Mesenteric fat pad (tissue), 1 donor: Measurements from ENCODE around the gene CHRNA5. TPM values are rescaled to one million over a fixed set of nuclear protein-coding genes. Genes with fewer than 3 reads are reported as not detected.
"Not testable (repeated sequence)": the region's sequence is repeated elsewhere in the genome, so short reads cannot be mapped to it uniquely, and the experiment has no call there.

ENCODE experiments used
- DNase-seq: peaks from one replicate; pipeline ENCODE4 v3.0.0-alpha.2; 2020; ENCODE audit warnings: low spot score
- long read RNA-seq: library from polyadenylated mRNA; unstranded; transcript quantifications from one replicate; pipeline ENCODE4 v2.0.0, GENCODE V29; 2020
- total RNA-seq: library from RNA; stranded (reverse); fragmentation: NEBNext Ultra II Directional; extraction: Animal tissue kit (Norgen Biotek cat#: 25700); gene quantifications from one replicate; pipeline ENCODE4 v1.2.1, GENCODE V29; 2021
- donor health status: DM: yes; HTN: yes; CAD: no.

The CHRNA5 gene
- total RNA-seq = 1.7 TPM
- long read RNA-seq = 0 reads

GRCh38 chr15:78565097-78565950 lies at the start of gene CHRNA5:
Gene CHRNA5 (plus strand): TSS chr15:78565520. CDS start chr15:78565720, 200 bp downstream.
- no peak for DNase-seq

DNA sequence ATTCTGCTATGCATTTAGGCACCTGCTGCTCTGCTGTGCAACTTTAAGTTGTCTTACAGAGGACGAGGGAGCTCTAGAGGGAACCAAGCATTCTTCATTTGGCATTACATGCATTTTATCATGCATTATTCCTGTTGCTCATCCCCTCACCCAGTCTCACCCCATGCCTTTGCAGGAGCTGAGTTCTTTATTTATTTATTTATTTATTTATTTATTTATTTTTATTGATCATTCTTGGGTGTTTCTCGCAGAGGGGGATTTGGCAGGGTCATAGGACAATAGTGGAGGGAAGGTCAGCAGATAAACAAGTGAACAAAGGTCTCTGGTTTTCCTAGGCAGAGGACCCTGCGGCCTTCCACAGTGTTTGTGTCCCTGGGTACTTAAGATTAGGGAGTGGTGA lies 45.3 kb upstream of the CHRNA5 start:
- not testable (repeated sequence) for DNase-seq

GRCh38 chr15:78524230-78524629 lies 41.1 kb upstream of the CHRNA5 start:
- DNase-seq = no peak

DNA sequence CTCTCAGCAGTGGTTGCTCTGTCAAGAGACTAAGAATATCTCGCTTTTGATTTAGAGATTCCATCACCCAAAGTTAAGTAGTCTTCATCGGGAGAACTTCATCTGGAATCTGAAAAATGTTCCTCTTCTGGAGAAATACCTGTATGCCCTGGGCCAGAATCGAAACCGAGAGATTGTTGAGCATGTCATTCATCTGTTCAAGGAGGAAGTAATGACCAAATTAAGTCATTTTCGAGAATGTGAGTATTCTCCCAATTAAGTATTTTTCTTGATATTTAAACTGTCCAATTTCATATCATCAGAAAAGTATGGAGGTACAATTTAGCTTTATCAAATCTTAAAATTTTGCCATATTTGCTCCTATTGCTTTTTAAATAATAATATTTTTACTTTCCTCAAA lies 38.0 kb upstream of the CHRNA5 start:
- DNase-seq = no peak

GRCh38 chr15:78533331-78533730 lies 32.0 kb upstream of the CHRNA5 start:
- no peak for DNase-seq

DNA sequence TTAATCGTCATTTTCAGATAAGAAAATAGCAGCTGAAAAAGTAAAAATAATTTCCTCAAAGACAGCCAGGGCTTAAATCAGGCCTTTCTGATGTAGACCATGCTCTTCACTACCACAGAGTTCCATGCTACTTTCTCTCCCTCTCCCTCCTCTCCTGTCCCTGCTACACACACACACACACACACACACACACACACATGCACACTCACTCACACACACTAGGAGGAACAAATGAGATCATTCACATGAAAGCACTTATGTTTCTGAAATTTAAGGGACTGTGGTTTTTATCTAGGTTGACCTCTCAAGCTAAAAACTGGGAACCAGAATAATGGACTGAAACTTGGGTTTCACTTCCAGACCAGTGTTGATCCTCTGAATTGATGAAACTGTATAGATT lies 29.2 kb upstream of the CHRNA5 start:
- no peak for DNase-seq

- DNase-seq = no peak
These were observed 27.9 kb upstream of the CHRNA5 start for GRCh38 chr15:78537266-78537905.

- no peak for DNase-seq
These were observed 27.0 kb upstream of the CHRNA5 start for GRCh38 chr15:78538358-78538757.

DNA sequence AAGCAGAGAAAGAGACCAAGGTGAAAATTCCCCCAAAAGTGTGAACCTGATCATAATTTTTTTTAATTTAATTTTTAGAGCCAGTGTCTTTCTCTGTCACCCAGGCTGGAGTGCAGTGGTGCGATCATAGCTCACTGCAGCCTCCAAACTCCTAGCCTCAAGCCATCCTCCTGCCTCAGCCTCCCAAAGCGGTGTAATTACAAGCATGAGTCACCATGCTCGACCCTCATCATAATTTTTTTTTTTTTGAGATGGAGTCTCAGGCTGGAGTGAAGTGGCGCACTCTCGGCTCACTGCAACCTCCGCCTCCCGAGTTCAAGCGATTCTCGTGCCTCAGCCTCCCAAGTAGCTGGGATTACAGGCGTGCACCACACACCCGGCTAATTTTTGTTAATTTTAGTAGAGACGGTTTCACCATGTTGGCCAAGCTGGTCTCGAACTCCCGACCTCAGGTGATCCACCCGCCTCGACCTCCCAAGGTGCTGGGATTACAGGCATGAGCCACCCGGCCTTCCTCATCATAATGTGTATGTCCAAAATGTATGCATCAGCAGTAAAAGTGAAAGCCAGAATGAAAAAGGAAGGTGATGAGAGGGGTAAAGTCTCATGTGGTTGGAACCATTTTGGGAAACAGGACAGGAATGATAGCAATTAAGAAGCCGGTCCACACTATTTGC lies 25.7 kb upstream of the CHRNA5 start:
- not testable (repeated sequence) for DNase-seq

- DNase-seq = peak; percentile 97
These were observed 25.0 kb upstream of the CHRNA5 start, which contains the start of gene PSMA4 for GRCh38 chr15:78540141-78540870. Gene PSMA4 (plus strand): TSS chr15:78540444. CDS start chr15:78541928, 1,484 bp downstream.

- DNase-seq = no peak
These were observed 24.2 kb upstream of the CHRNA5 start for GRCh38 chr15:78540871-78541743.

DNA sequence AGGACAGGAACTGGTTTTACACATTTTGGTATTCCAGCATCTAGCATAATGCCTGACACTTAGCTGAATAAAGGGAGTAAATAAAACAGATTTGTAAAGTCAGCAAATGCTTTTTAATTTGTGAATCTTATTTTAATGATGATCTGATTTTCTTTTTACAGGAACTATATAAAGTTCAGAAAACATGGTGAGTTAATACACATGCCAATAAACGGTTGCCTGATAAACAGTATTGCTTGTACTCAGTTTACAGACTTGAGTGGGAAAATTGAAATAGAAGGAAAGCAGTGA lies 23.6 kb upstream of the CHRNA5 start:
- DNase-seq = no peak

GRCh38 chr15:78542647-78543046 lies 22.7 kb upstream of the CHRNA5 start:
- DNase-seq = no peak

DNA sequence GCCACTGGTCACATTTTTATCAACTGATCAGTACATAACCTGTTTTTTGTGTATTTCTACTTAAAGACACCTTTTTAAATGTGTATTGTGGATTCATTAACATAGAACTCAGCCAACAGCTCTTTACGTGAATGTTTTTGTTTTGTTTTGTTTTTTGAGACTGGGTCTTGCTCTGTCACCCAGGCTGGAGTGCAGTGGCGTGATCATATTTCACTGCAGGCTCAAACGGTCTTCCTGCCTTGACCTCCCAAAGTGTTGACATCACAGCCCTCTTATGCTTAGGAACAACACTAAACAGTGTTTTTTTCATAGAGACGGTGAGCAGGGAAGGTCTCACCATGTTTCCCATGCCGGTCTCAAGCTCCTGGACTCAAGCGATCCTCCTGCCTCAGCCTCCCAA lies 15.1 kb upstream of the CHRNA5 start:
- no peak for DNase-seq

DNA sequence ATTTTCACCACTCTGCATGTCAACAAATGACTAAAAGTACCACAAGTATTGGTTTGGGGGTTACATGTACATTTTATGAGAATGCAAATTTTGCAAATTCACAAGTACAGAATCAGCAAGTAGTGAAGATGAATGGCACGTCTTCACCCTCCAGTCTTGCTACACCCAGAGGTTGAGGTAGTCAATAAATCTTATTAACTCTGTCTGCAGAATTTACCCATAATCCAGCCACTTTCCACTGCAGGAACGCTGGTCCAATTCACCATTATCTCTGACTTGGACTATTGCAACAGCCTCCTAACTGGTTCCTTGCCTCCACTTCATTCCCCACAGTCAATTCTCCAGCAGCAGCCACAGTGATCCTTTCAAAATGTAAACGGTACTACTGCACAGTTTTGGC lies 14.5 kb upstream of the CHRNA5 start:
- DNase-seq = no peak

DNA sequence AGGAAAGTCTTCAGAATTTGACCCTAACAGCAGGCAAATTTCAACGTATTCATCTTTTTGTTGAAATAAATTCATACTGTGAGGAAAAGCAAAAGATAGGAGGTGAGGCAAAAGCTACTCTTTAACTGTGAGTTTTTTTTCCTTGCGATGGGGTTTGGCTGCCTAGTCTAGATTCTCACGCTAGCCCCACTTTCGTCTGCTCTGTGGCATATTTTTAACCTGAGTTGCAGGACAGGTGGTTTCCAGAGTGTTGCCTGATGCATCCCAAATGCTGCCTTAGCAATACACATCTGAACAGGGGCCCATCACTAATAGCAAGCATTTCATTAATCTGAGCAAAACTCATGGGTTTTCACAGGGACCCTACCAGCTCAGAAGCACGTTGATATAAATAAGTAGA lies 13.4 kb upstream of the CHRNA5 start:
- no peak for DNase-seq

- no peak for DNase-seq
These were observed 12.7 kb upstream of the CHRNA5 start for GRCh38 chr15:78552597-78552996.

DNA sequence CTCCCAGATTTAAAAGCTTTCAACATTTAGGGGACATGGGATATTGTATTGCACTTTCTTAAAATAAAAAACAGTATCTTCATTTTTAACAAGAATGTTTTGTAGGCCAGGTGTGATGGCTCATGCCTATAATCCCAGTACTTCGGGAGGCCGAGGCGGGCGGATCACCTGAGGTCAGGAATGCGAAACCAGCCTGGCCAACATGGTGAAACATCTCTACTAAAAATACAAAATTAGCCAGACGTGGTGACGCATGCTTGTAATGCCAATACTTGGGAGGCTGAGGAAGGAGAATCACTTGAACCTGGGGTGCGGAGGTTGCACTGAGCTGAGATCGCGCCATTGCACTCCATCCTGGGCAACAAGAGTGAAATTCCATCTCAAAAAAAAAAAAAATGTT lies 5.1 kb upstream of the CHRNA5 start:
- not testable (repeated sequence) for DNase-seq

DNA sequence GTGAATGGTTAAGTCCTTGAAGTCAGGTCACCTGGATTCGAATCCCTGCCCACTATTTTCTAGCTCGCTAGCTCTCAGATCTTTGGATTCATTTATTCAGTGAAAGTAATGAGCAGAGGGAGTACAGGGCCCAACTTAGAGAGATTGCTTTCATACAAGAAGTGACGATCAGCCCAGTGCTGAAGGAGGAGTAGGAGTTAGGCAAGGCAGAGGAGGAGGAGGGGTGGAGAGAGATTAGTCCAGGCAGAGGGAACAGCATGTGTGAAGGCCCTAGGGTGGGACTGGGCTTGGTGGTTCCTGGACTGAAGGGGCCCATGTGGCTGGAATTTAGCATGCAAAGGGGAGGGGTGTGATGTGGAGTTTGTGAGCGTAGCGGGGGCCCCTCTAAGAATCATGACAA lies 3.8 kb upstream of the CHRNA5 start:
- no peak for DNase-seq

- no peak for DNase-seq
These were observed 2.2 kb upstream of the CHRNA5 start for GRCh38 chr15:78563092-78563491.

DNA sequence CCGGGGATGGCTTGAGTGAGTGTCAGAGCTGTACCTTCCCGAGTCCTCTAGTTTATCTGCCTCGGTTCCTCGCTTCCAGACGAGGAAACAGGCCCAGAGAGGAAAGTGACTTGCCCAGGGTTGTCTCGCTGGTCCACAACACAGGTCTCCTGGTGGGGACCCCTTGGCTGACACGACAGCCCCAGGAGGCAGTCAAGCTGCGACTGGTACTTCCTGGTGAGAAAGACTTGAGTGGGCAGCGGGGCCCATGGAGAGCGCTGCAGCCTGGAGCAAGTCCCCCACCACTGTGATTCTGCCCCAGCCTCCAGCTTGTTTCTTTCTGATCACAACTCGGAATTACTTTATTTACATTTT lies 600 bp upstream of the CHRNA5 start:
- DNase-seq = no peak
